HG02759 (cell line): ENCODE measurements around the gene DZIP1.
A peak's percentile ranks its signal among the peaks of the same experiment; 100 is the strongest.
"Not testable (repeated sequence)": the region's sequence is repeated elsewhere in the genome, so short reads cannot be mapped to it uniquely, and the experiment has no call there.

ENCODE experiments used
- ATAC-seq: cut with Tn5 transposase; IDR thresholded peaks from one replicate; pipeline ENCODE4 v1.9.1; 2021; ENCODE audit warnings: mild to moderate bottlenecking, moderate library complexity; ENCODE audit not compliant: unreplicated experiment

DZIP1 gene

GRCh38 chr13:95644601-95645052 is at the start of gene DZIP1:
Gene DZIP1 (minus strand): TSS chr13:95644706. CDS start chr13:95642029, 2,677 bp downstream.
- ATAC-seq, result peak; percentile 76

DNA sequence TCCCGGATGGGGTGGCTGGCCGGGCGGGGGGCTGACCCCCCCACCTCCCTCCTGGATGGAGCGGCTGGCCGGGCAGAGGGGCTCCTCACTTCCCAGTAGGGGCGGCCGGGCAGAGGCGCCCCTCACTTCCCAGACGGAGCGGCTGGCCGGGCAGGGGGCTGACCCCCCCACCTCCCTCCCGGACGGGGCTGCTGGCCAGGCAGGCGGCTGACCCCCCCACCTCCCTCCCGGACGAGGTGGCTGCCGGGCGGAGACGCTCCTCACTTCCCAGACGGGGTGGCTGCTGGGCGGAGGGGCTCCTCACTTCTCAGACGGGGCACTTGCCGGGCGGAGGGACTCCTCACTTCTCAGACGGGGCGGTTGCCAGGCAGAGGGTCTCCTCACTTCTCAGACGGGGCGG is 46.5 kb upstream of the DZIP1 start:
- ATAC-seq, result not testable (repeated sequence)

DNA sequence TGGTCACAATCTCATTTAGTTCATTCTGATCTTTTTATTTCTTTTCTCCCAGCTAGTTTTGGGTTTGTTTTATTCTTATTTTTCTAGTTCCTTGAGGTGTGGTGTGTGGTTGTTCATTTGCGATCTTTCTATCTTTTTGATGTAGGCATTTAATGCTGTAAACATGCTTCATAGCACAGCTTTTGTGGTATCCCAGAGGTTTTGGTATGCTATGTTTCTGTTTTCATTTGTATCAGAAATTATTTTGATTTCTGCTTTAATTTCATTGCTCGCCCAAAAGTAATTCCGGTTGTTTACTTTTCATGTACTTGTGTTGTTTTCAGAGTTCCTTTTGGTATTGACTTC is 45.0 kb upstream of the DZIP1 start:
- ATAC-seq, result no peak

GRCh38 chr13:95684960-95685359 is 40.5 kb upstream of the DZIP1 start:
- ATAC-seq, result not testable (repeated sequence)

DNA sequence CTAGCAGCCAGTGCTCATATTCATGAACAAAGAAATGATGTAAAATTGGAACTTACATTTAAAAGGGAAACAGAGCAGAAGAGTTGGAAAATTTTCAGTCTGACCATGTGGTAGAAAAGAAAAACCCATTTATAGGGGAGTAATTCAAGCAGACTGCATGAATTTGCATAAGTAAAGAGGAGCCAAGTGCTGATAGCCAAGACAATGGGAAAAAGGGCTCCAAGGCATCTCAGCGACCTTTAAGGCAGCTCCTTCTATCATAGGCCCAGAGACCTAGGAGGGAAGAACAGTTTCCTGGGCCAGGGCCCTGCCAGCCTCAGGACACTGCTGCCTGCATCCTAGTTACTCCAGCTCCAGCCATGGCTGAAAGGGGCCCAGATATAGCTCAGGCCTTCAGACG is 39.9 kb upstream of the DZIP1 start:
- no peak for ATAC-seq

- ATAC-seq, result no peak
Observed at GRCh38 chr13:95679722-95680121, 35.2 kb upstream of the DZIP1 start.

GRCh38 chr13:95678967-95679366 is 34.5 kb upstream of the DZIP1 start:
- no peak for ATAC-seq

DNA sequence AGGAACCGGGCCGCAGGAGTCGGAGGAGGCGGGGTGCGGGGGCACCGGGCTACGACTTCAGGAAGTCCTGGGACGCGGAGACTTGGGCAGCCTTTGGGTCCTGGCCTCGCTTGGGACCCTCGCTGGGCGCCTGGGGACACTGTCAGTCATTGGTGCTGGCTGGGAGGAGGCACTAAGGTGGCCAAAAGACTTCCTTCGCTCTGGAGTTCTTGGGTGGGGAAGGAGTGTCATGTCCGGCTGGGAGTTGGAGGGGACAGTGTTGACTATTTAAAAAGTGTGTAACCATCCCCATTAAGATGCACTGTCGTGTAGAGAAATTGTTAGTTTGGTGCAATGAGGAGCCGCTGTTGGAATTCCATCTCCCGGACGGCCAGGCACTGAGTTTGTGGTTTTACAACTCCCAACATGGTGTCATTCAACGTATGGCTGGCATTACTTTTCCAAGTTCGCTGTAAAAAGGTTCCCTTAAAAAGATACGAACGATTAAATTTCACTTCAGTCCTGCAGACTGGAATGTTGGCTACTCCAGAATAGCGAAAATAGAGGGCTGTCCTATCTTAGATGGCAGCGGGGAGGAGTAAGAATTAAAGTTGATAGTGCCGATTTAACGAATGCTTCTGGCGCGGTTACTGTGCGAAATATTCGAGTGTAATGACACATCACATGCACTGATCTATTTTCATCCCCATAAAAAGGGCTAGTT is 33.2 kb upstream of the DZIP1 start:
- peak; percentile 16 for ATAC-seq

DNA sequence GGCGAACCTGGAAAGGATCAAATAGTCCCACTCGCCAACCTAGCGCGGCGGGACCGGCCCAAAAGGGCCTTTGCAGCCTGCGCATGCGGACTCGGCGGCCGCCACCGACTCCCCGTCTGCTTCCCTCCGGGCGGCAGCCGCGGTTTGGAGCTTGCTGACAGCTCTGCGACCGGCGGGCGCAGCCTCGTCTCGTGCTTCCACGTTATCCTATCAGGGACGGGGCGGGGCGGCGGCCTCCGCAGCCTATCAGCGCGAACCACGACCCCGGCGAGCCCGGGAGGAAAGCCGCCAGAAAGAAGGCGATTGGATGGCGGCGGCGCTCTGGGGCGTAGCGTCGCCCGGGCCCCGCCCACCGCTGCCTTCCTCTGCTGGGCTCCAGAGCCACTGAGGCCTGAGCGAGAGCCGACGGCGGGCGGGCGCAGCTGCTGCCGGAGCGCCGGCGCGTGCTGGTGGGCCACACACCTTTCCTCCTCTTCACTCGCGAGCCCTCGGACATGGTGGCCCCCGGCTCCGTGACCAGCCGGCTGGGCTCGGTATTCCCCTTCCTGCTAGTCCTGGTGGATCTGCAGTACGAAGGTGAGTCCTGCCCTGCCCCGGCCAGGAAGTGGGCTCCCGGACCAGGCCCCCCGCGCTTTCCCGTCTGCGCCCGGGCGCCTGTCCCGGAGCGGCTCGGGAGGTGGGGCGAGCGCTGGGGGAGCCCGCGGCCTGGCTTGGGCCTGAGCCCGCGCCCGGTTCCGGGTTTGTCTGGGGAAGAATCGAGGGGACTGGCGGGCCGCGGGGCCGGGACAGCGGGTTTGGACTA is 32.5 kb upstream of the DZIP1 start, which contains the start of gene DNAJC3:
Gene DNAJC3 (plus strand): TSS at position 378 of the 802 bp plus-strand sequence. CDS start 117 bp downstream, at position 495.
- ATAC-seq, result peak; percentile 93

DNA sequence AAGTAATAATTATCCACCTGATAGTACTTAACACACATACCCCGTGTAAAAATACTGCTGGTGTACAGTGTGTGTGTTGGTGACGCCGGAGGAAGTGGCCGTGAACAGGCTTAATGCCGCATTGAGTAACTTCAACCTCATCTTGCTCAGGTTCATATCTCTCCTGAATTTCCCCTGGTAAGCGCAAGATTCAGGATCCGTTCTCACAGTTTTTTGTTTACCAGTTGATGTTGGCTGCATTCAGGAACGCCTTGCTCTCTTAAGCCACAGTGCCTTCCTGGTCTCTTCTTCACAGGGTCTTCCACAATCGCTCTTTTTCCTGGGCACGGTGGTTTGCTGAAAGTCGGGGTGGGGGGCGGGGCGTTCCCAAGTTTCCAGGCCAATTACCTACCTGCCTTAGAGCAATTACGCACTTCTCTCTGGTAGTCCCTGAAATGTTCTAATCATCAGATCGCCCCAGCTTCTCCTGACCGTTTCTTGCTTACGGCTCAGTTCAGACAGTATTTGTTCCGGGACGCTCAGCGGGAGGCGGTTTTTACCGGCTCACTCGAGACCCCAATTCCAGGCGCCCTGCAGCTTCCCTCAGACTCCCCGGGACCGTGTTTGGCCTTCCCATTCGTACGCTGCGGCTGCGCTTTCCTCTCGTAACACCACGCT is 31.7 kb upstream of the DZIP1 start:
- peak; percentile 15 for ATAC-seq

- ATAC-seq, result no peak
Observed at GRCh38 chr13:95671597-95671996, 27.1 kb upstream of the DZIP1 start.

DNA sequence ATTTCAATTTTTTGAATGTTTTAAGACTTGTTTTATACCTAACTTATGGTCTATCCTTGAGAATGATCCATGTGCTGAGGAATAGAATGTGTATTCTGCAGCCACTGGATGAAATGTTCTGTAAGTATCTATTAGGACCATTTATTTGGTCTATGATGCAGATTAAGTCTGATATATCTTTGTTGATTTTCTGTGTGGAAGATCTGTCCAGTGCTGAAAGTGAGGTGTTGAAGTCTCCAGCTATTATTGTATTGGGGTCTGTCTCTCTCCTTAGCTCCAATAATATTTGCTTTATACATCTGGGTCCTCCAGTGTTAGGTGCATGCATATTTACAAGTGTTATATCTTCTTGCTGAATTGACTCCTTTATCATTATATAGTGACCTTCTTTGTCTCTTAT is 22.7 kb upstream of the DZIP1 start:
- not testable (repeated sequence) for ATAC-seq

- ATAC-seq, result no peak
Observed at GRCh38 chr13:95660981-95661581, 16.6 kb upstream of the DZIP1 start.

GRCh38 chr13:95659500-95659899 is 15.0 kb upstream of the DZIP1 start:
- ATAC-seq, result no peak

DNA sequence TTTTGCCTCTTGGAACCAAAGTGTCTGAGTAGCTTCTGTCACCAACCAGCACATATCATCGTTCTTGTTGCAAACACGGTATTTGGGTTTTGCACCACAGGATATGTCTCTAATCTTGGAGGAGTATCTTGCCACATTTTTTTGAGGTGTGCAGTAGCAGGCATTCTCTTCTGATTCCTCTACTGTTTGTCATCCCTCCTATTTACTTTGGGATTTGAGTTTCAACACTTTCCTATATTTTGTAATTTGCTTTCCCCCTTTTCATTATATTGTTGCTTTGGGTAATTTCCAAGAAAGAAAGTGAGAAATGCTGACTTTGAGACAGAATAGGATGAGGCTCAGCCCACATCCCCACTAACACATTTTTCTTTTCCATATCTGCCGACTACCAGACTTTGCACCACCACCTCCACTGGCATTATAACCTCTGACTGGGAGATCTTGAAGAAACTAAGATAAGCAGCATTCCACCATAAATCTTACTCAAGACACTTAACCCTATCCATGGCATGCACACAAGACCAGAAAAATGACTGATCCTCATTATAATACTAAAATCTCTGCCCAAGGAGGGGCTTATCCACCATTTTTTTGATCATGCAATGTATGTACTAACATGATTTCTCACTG is 12.0 kb upstream of the DZIP1 start:
- ATAC-seq, result no peak

DNA sequence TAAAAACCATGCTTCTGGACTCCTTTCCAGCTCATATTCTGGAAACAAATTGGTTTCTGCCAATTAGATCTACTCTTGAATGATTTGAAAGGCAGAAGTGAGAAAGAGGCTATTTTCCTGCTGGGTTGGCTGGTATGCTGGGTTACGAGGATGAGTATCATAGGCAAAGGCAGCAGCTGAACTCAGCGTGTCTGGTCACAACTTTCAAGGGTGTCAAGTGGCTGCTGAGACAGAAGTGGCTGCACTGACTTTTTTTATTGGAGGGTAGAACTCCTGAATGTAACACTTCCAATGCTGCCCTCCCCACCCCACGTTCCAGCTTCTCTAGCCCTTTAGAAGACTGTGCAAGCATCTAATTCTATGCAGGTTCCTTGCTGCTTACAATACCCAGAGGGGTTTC is 8.3 kb upstream of the DZIP1 start:
- ATAC-seq, result no peak

DNA sequence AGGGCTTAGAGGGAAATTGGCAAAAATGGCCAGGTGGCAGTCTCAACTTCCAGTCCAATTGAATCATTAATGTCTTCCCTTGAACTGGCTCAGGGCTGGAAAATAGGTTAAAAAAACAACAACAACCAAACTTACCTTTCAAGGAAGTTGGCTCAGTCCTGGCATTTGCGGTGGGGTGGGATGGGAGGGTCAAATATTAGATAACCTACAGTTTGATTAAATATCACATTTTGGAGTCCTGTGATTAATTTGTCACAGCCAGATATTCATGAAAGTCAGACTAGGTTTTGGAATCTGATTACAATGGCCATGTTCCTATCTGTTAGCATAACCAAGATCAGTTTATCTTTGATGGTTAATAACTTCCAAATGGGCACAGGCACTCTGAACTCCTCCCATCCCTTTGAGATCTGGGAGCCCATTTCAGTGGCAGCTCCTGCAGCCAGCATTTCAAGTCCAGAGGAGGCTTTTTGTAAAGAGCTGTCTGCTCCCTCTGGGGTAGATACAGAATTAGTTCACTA is 7.8 kb upstream of the DZIP1 start:
- no peak for ATAC-seq

DNA sequence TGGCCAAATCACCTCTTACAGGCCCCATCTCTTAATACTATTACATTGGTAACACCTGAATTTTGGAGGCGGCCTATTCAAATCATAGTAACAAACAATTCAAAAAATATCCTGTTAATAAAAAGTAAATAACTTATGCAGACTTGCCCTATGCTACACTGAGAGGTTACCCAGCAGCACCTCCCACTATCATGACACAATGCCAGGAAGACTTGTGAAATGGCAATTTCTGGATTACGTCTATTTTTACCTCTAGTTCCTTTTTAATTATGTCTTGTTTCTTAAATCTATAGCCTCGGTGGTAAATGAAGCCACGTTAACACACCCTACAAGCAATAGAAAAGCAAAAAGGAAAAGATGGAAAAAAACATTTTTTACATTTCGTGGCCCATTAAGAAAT is 6.2 kb upstream of the DZIP1 start:
- no peak for ATAC-seq

GRCh38 chr13:95647321-95647720 is 2.8 kb upstream of the DZIP1 start:
- no peak for ATAC-seq

- ATAC-seq, result peak; percentile 48
Observed at GRCh38 chr13:95643936-95644598, 439 bp downstream of the DZIP1 start.
